HCT116 (cell line): ENCODE data around the gene CYB5R3. TPM values are rescaled to one million over a fixed set of nuclear protein-coding genes. Genes with fewer than 3 reads are reported as not detected.

ENCODE experiments used
- ATAC-seq: fragments of 200-7000 bp; cut with Tn5 transposase; 2 replicates; pipeline ENCODE4 v1.9.1; 2020; ENCODE audit warnings: mild to moderate bottlenecking, moderate library complexity
- BruUV-seq: library from RNA; stranded (reverse); fragments of 400-500 nt; replicated peaks from 2 replicates; lab custom pipeline; 2021; lab: Mats Ljungman, UMichigan
- CTCF ChIA-PET: fragments of 300-600 bp; sonication (Branson Sonifier 250); formaldehyde crosslinking; loops from one replicate; lab custom pipeline; 2021; ENCODE audit warnings: antibody characterized with exemption; lab: Charles Lee
- POLR2A ChIA-PET: fragments of 300-600, 350-600 bp; sonication (Branson Sonifier 250); formaldehyde crosslinking; loops from one replicate; lab custom pipeline; 2021; ENCODE audit warnings: antibody characterized with exemption; lab: Charles Lee
- RAD21 ChIA-PET, 2 experiments: fragments of 300-600 bp; sonication (Branson Sonifier 250); formaldehyde crosslinking; loops; one replicate each; lab custom pipeline; 2023; ENCODE audit warnings: low total read pairs in 2 of 2; ENCODE audit not compliant: uncharacterized antibody in 2 of 2, unreplicated experiment in 2 of 2, low non-redundant PET in 1 of 2; lab: Charles Lee
- DNase-seq: peaks from one replicate; pipeline ENCODE4 v3.0.0-alpha.2; 2010; ENCODE audit warnings: low read depth, low spot score
- H2AFZ ChIP-seq: fragments of 200-600 bp; shearing (Covaris generic), sonication (generic); 2 replicates; pipeline ENCODE4 v1.6.1; 2017; ENCODE audit warnings: low read depth, mixed run types, mixed read lengths, antibody characterized with exemption, low read length; ENCODE audit not compliant: poor library complexity, severe bottlenecking
- H3K27ac ChIP-seq: 2 replicates; pipeline ENCODE4 v1.5.1; 2012; ENCODE audit warnings: low read depth, low read length
- H3K27me3 ChIP-seq: fragments of 200-600 bp; sonication (generic); 2 replicates; pipeline ENCODE4 v1.6.1; 2016; ENCODE audit warnings: mixed run types, low read length, mixed read lengths; ENCODE audit not compliant: insufficient read depth
- H3K36me3 ChIP-seq, 2 experiments: fragments of 200-500 bp in 1 of 2; fragments of 200-600 bp in 1 of 2; sonication (Bioruptor generic) in 1 of 2; sonication (generic) in 1 of 2; 2 replicates each; pipeline versions ENCODE4 v1.5.1 to v1.6.1; 2014 to 2016; ENCODE audit warnings: low read length in 2 of 2, inconsistent platforms in 1 of 2, mixed read lengths in 1 of 2, mixed run types in 1 of 2; ENCODE audit not compliant: insufficient read depth in 2 of 2, control insufficient read depth in 1 of 2
- H3K4me1 ChIP-seq, 2 experiments: fragments of 200-600 bp in 1 of 2; sonication (generic) in 1 of 2; 2 replicates each; pipeline versions ENCODE4 v1.5.1 to v1.6.1; 2012 to 2017; ENCODE audit warnings: low read length in 2 of 2, inconsistent platforms in 1 of 2, mild to moderate bottlenecking in 1 of 2, mixed read lengths in 1 of 2, mixed run types in 1 of 2, moderate library complexity in 1 of 2; ENCODE audit not compliant: insufficient read depth in 2 of 2, control insufficient read depth in 1 of 2
- H3K4me2 ChIP-seq: fragments of 200-600 bp; sonication (generic); 2 replicates; pipeline ENCODE4 v1.6.1; 2017; ENCODE audit warnings: mixed run types, low read length, mixed read lengths
- H3K4me3 ChIP-seq, 2 experiments: fragments of 200-600 bp in 1 of 2; sonication (generic) in 1 of 2; replicated peaks in 1 of 2; 2 replicates each; pipeline ENCODE4 v1.5.1; 2011 to 2016; ENCODE audit warnings: low read length in 2 of 2, control low read depth in 1 of 2, low read depth in 1 of 2, mild to moderate bottlenecking in 1 of 2, mixed read lengths in 1 of 2, mixed run types in 1 of 2
- H3K79me2 ChIP-seq: fragments of 200-600 bp; sonication (generic); 2 replicates; pipeline ENCODE4 v1.6.1; 2017; ENCODE audit warnings: mild to moderate bottlenecking, mixed run types, low read length, moderate library complexity, mixed read lengths; ENCODE audit not compliant: insufficient read depth
- H3K9ac ChIP-seq: fragments of 200-600 bp; sonication (generic); 2 replicates; pipeline ENCODE4 v1.6.1; 2016; ENCODE audit warnings: low read length, mixed read lengths
- H3K9me2 ChIP-seq: fragments of 200-600 bp; sonication (generic), shearing (Covaris generic); 2 replicates; pipeline ENCODE4 v1.6.1; 2017; ENCODE audit warnings: mixed run types, mild to moderate bottlenecking, moderate library complexity; ENCODE audit not compliant: insufficient read depth
- H3K9me3 ChIP-seq, 2 experiments: fragments of 200-500 bp in 1 of 2; fragments of 200-600 bp in 1 of 2; sonication (Bioruptor generic) in 1 of 2; sonication (generic) in 1 of 2; 2 replicates each; pipeline ENCODE4 v1.6.1; 2014 to 2017; ENCODE audit warnings: low read length in 2 of 2, mixed read lengths in 2 of 2, inconsistent platforms in 1 of 2, low read depth in 1 of 2, mild to moderate bottlenecking in 1 of 2, mixed run types in 1 of 2, moderate library complexity in 1 of 2; ENCODE audit not compliant: control insufficient read depth in 1 of 2, insufficient read depth in 1 of 2
- H4K20me1 ChIP-seq: fragments of 200-600 bp; sonication (generic), shearing (Covaris generic); 2 replicates; pipeline ENCODE4 v1.6.1; 2017; ENCODE audit warnings: mixed run types, mild to moderate bottlenecking, moderate library complexity; ENCODE audit not compliant: insufficient read depth
- CTCF ChIP-seq, 3 experiments: fragments of 200-600 bp in 1 of 3; sonication (generic) in 1 of 3; IDR thresholded peaks in 2 of 3; conservative IDR thresholded peaks in 1 of 3; 2 replicates each; pipeline ENCODE4 v1.5.1; 2012 to 2017; ENCODE audit warnings: low read depth in 2 of 3, low read length in 2 of 3, antibody characterized with exemption in 1 of 3, borderline replicate concordance in 1 of 3, control low read depth in 1 of 3, mild to moderate bottlenecking in 1 of 3, mixed read lengths in 1 of 3, mixed run types in 1 of 3, moderate library complexity in 1 of 3; ENCODE audit not compliant: insufficient read depth in 1 of 3
- EZH2phosphoT487 ChIP-seq: fragments of 200-600 bp; IDR thresholded peaks from 2 replicates; pipeline ENCODE4 v1.6.1; 2018; ENCODE audit warnings: antibody characterized with exemption, borderline replicate concordance
- JUND ChIP-seq: IDR thresholded peaks from 2 replicates; pipeline ENCODE4 v1.6.1; 2012
- POLR2A ChIP-seq: IDR thresholded peaks from 2 replicates; pipeline ENCODE4 v1.7.0; 2011; ENCODE audit warnings: borderline replicate concordance; ENCODE audit not compliant: insufficient read depth, insufficient read length; ENCODE audit errors: extremely low read depth
- ZBTB33 ChIP-seq: IDR thresholded peaks from 2 replicates; pipeline ENCODE4 v1.6.1; 2011; ENCODE audit warnings: mild to moderate bottlenecking, low read length, moderate library complexity; ENCODE audit not compliant: insufficient replicate concordance; ENCODE audit errors: extremely low read depth
- intact Hi-C: fragments of 100-400 bp; cut with micrococcal nuclease; formaldehyde crosslinking; loops from 2 replicates; pipeline ENCODE4 v1.10.0; 2022
- total RNA-seq: library from RNA; stranded (reverse); gene quantifications from one replicate; pipeline ENCODE4 v1.2.1, GENCODE V29; 2021; ENCODE audit not compliant: unreplicated experiment
- TF ChIP-seq, protein P1 (sequence below): IDR thresholded peaks from 2 replicates; pipeline ENCODE4 v1.6.1; 2012

The CYB5R3 gene
- total RNA-seq, 1 experiment from 2014 or later: 127 TPM

DNA sequence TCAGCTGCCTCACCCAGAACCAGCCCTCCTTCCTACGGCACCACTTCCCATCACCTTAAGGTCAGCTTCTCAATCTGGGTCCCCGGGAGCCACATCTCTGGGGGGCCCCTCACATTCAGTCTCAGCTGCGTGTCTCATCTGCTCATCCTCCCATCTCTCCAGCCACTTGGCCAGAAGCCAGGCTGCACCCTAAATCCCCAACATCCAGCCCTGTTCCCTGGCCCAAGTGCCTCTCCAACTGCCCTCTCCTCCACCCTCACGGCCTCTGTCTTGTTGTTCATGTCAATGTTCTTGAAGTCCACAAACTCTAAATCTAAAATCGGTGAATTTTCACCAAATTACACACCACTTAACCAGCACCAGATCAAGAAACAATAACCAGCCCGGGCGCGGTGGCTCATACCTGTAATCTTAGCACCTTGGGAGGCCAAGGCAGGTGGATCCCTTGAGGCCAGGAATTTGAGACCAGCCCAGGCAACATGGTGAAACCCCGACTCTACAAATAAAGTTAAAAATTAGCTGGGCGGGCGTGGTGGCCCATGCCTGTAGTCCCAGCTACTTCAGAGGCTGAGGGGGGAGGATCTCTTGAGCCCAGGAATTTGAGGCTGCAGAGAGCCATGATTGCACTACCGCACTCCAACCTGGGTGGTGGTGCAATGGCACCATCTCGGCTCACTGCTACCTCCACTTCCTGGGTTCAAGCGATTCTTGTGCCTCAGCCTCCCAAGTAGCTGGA lies 37.7 kb upstream of the CYB5R3 start:
- Histone ChIP-seq H3K4me2 (peak overlapping the region; percentile 22; the same call in 1 of the 2 replicates), H3K4me1 (peaks cover 33% of the 10 kb centered on the region in 2 experiments)
- RAD21 ChIA-PET: no interaction called here

DNA sequence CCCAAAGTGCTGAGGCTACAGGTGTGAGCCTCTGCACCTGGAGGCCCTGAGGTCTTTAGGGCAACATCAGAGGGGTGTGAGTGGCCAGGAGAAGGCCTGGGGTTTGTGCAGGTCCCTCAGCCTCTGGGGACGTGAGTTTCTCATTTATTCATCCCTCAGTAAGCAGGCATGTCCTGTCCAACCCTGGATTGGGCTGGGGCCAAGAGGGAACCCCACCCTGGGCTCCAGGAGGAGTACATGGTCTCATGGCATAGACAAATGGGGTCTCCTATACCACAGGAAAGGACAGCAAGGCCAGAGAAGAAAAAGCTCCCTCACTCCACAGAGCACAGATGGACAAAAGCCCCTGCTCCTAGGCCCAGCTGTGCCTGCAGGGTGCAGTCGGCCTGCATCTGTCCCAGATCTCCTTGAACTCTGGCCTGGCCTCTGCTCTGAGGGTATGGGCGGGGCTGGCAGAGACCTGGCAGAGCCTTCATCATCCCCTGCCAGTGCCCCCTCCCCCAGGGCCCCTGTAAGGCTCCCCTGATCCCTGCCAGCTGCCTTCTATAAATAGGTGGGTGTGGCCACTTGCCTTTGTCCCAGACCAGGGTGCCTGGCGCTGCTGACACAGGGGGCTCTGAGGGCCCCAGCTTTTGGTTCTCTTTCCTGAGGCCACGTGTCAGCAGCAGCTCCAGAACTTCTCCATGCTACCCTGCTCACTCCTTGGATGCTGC lies 36.9 kb upstream of the CYB5R3 start:
- H3K9me3 ChIP-seq: no peaks in the 10 kb centered on the region
- H3K4me2 ChIP-seq: peak overlapping the region; percentile 22; the same call in 1 of the 2 replicates
- intact Hi-C loops: no loop called here
- no peaks in the 10 kb centered on the region for H3K27me3 ChIP-seq
- H3K9ac ChIP-seq: no peak overlapping the region
- H3K27ac ChIP-seq: no peak overlapping the region; the same call in 1 of the 2 replicates
- H3K4me1 ChIP-seq: peaks cover 33% of the 10 kb centered on the region in 2 experiments
- DNase-seq (no peak), ATAC-seq (no peak)
- RAD21 ChIA-PET: no interaction called here
- no peaks in the 10 kb centered on the region for H4K20me1 ChIP-seq
- H3K36me3 ChIP-seq: no peaks in the 10 kb centered on the region
- POLR2A ChIA-PET: no interaction called here
- TF ChIP-seq POLR2A (no peak), CTCF (IDR thresholded peaks at IDR 0.05 in 2 of 3, conservative IDR thresholded peaks at IDR 0.05 in 1 of 3; ENCODE audit: borderline replicate concordance in 1 of 3, insufficient read depth in 1 of 3, low read depth in 2 of 3, low read length in 2 of 3) (no peak), ZBTB33 (no peak), EZH2phosphoT487 (no peak)
- TF ChIP-seq, protein P1, sequence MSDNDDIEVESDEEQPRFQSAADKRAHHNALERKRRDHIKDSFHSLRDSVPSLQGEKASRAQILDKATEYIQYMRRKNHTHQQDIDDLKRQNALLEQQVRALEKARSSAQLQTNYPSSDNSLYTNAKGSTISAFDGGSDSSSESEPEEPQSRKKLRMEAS: no peak
- CTCF ChIA-PET: no interaction called here
- no peak overlapping the region for H3K4me3 ChIP-seq
- no peak overlapping the region for H2AFZ ChIP-seq
- BruUV-seq: no TSS peak
- no peaks in the 10 kb centered on the region for H3K79me2 ChIP-seq
- H3K9me2 ChIP-seq: no peaks in the 10 kb centered on the region

More for the DNA sequence above, 37.7 kb upstream of the CYB5R3 start:
- Histone ChIP-seq H3K9ac (no peak overlapping the region), H3K79me2 (no peaks in the 10 kb centered on the region), H2AFZ (no peak overlapping the region), H3K9me3 (no peaks in the 10 kb centered on the region), H3K9me2 (no peaks in the 10 kb centered on the region), H3K4me3 (no peak overlapping the region), H3K36me3 (no peaks in the 10 kb centered on the region), H3K27ac (no peak overlapping the region), H3K27me3 (no peaks in the 10 kb centered on the region), H4K20me1 (no peaks in the 10 kb centered on the region)
- ChIA-PET POLR2A (no interaction called here), CTCF (no interaction called here)
- no peak for DNase-seq
- no peak for TF ChIP-seq JUND
- no peak for ATAC-seq
- no TSS peak for BruUV-seq
- intact Hi-C loops: no loop called here
